HK-2 (cell line): Measurements from ENCODE around the gene GNA14.
A peak's percentile ranks its signal among the peaks of the same experiment; 100 is the strongest.
"Not testable (repeated sequence)": the region's sequence is repeated elsewhere in the genome, so short reads cannot be mapped to it uniquely, and the experiment has no call there.

ENCODE experiments used
- DNase-seq: peaks from one replicate; pipeline ENCODE4 v3.0.0-alpha.2; 2018; ENCODE audit not compliant: unreplicated experiment

GNA14 gene

DNA sequence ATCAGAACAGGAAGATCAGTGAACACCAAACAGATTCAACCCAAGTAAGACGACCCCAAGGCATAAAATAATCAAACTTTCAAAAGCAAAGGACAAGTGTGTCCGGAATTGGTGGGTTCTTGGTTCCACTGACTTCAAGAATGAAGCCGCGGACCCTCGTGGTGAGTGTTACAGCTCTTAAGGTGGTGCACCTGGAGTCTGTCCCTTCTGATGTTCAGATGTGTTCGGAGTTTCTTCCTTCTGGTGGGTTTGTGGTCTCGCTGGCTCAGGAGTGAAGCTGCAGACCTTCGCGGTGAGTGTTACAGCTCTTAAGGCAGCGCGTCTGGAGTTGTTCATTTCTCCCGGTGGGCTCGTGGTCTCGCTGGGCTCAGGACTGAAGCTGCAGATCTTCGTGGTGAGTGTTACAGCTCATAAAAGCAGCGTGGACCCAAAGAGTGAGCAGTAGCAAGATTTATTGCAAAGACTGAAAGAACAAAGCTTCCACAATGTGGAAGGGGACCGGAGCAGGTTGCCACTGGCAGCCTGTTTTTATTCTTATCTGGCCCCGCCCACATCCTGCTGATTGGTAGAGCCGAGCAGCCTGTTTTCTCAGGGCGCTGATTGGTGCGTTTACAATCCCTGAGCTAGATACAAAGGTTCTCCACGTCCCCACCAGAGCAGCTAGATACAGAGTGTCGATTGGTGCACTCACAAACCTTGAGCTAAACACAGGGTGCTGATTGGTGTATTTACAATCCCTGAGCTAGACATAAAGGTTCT lies 158.5 kb downstream of the GNA14 start:
- DNase-seq, result not testable (repeated sequence)

DNA sequence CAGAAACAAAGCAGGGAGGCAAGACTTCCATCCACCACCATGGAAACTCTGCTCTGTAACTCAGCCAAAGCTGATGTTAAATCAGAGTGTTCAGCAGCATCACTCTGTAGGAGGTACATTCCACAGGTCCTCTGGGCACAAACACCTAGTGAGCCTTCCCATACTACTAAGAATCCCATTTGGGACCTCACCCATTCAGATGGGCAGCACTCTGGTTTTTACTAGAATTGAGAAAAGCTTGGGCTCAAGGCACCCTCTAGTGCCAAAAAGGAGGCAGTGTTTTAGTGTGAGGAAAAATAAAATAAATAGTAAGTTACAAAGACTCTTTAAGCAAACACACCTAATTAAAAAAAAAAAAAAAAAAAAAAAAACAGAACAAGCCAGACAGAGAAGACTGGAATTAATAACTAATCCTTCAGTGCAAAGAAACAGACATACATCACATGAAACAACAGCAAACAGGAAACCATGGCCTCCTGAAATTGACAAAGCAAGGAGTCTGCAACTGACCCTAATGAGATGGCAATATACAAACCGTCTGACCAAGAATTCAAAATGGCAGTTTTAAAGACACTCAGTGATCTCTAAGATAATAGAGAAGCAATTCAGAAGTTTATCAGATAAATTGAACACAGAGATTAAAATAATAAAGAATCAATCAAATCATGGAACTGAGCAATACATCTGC lies 159.5 kb downstream of the GNA14 start:
- no peak for DNase-seq

DNA sequence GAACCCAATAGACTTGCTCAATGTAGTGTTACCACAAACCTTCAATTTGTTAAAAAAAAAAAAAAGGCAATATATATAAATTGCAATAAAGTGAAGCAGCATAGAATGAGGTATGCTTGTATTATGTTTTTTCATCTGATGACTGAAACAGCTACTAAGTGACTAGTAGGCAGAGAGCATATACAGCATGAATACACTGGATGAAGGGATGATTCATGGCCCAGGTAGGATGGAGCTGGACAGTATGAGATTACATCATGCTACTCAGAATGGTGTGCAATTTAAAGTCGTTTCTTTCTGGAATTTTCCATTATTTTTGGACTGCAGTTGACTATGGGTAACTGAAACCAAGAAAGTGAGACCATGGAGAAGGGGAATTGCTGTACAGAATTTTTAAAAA lies 161.2 kb downstream of the GNA14 start:
- no peak for DNase-seq

DNA sequence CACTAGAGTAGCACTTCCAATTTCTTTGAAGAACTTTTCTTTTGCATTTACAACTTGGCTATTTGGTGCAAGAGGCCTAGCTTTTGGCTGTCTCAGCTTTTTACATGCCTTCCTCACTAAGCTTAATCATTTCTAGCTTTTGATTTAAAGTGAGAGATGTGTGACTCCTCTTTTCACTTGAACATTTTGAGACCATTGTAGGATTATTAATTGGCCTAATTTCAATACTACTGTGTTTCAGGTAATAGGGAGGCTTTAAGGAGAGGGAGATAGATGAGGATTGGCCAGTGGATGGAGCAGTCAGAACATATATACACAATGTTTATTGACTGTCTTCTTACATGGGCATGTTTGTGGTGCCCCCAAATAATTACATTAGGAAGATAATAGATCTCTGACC lies 161.7 kb downstream of the GNA14 start:
- DNase-seq, result no peak

DNA sequence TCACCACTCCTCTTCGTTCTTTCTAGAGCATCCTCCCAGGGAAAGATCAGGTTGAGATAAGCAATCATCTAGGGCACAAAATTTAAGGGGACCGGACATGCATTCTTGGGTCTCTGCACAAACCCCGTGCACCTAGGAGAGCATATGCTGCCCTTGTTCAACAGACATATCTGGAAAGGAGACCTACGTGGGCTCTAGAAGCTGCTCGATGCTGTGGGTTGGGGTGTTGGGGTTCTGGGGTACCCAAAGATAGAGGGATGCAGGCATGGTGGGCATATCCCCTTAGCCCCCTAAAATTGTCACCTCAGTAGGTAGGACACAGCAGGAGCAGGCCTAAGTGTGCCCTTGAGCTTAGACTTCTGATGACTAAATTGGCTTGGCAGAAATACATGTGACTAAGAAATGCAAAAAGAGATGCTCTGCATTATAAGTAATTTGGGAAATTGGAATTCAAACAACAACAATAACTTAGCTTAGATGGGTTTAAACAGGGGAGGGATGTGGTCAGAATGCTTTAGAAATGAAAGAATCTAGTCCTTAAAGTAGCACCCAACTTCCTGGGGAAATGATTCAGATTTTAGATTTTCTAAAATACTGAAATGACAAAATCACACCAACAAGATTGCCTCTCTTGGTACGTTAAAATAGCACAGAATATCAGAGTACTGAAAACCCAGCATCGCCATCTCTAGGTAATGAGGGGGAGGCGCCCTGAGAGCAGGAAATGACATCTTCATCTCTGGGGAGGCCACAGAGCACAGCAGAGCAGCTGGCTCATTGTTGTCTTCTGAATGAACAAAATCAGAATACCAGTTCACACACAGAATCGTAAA lies 172.3 kb downstream of the GNA14 start:
- no peak for DNase-seq

DNA sequence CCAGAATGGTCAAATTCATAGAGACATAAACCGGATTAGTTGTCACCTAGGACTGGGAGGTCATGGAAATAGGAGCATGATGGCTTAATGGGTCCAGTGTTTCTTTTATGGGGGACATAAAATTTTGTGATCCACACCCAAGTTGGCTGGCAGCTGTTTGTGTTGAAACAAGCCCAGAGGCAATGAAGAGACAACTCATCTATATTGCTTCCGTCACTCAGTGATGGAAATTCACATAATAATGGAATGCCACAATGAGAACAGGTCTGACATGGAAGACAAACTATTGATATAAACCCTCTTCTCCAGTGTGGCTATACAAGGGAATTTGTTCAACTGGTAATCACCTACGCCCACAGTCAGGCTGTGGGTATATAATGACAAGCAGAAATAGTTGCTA lies 173.2 kb downstream of the GNA14 start:
- DNase-seq, result no peak

DNA sequence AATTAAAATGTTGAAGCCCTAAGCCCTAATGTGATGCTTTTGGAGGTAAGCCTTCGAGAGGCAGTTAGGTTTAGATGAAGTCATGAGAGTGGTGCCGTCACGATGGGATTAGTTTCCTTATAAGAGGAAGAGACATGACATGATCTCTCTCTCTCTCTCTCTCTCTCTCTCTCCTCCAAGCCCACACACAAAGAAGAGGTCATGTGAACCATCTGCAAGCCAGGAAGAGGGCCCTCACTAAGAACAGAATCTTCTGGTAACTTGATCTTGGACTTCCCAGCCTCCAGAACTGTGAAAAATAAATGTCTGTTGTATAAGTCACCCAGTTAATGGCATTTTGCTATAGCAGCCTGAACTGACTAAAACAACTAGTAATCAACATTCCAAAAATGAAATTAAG lies 175.5 kb downstream of the GNA14 start:
- no peak for DNase-seq

DNA sequence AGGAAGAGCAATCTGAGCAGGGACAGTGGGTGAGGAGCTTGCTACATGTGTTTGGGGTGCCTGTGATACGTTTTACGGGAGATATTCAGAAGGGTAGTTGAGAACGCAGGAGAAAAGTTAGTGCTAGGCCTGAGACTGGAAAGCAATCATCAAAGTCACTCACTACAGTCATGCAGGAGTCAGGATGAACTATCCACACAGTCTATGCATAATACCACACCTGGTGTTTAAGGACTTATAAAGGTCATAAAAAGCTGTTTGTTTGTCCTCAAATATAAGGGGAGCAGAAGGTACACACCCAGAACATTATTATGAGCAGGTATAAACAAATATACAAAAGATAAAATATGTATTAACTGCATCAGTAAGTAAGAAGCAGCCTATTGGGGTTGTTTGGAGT lies 176.6 kb downstream of the GNA14 start:
- no peak for DNase-seq

DNA sequence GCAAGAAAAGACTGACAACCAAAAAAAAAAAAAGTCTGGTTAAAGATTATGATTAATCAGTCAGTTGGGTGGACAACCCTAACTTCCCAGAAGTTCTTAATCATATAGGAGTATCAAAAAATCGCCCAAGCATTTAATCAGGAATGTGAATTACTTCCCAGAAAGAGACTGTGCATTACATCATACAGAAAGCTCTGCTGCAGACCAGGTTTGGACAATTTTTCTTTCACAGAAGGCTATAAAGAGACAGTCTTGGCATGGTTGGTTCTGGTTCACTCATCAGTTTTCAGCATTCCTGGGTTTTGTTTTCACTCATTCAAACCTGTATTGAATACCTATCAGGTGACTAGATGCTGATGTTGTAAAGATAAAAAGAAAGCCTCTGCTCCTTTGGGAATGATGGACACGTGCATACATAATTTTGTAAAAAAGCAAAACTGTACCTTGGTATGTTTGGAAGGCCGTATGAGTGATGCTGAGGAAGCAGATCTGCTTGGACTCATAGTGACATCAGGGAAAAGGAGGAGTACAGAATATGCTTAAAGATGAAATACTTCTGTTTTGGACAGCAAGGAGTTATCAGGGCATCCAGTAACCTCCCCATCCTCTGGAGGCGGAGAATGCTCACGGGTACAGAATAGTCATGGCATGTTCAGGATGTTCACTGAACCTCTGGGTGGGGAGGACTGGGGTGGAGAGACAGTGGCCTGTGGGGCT lies 178.4 kb downstream of the GNA14 start:
- DNase-seq, result no peak

DNA sequence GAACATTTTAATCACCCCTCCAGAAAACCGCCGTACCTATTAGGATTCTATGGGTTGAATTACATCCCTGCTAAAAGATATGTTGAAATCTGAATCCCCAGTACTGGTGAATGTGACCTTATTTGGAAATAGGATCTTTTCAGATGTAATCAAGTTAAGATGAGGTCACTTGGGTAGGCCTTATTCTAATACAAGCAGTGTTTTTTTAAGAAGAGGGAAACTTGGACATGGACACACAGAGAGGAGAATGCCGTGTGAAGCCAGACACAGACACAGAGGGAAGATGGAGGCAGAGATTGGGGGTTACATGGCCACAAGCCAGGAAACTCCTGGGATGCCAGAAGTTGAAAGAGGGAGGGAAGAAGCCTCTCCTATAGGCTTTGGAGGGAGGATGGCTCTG lies 183.5 kb downstream of the GNA14 start:
- no peak for DNase-seq

DNA sequence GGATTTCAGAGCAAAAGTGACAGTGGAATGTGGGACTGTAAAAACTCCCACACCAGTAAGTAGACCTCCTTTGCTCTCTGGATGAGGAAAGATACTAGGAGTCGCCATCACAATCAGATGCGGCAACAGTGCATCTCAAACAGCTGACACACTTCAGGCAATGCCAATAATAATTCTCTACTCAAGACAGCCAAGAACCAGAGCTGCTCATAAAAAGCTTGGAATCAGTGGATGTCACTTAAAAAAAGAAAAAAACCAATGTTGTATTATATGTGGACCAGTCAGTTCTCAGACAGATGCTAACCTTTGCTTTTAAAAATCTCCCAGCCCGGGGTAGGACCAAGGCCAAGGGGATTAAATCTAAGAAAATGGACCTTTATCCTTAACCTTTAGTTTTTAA lies 185.0 kb downstream of the GNA14 start:
- no peak for DNase-seq

DNA sequence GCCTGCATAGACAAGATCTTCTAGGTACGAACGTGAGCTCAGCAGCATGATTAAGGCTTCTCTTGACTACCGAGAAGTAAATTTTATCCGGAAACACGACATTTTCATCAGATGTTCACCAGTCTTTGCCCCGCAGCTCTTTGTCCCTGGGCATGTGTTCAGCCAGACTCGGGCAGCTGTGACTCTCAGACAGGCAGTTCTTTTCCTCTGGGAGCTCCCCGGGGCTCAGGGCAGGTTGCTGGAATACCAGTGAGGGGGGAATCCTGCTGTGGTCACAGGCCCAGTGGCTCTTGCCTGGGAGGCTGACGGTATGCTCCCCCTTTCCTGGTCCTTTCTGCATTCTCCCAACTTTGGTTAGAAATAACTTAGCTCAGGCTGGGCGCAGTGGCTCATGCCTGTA lies 186.1 kb downstream of the GNA14 start:
- no peak for DNase-seq

DNA sequence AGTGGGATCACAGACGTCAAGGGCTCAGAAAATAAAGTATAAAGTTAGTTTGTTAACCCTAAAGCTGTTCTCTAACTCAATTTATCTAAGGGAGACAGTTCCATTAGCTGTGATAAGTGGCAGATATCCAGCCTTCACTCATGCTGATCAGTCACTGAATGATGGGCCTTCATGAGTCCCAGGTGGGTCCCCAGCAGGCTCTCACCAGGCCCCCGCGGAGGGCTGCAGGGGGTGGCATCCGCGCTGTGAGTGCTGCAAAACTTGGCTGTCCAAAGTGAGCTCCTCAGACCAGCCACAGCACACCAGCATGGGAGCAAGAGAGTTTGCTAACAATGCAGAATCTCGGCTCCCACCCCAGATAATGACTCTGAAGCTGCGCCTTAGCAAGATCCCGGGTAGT lies 187.2 kb downstream of the GNA14 start:
- no peak for DNase-seq

DNA sequence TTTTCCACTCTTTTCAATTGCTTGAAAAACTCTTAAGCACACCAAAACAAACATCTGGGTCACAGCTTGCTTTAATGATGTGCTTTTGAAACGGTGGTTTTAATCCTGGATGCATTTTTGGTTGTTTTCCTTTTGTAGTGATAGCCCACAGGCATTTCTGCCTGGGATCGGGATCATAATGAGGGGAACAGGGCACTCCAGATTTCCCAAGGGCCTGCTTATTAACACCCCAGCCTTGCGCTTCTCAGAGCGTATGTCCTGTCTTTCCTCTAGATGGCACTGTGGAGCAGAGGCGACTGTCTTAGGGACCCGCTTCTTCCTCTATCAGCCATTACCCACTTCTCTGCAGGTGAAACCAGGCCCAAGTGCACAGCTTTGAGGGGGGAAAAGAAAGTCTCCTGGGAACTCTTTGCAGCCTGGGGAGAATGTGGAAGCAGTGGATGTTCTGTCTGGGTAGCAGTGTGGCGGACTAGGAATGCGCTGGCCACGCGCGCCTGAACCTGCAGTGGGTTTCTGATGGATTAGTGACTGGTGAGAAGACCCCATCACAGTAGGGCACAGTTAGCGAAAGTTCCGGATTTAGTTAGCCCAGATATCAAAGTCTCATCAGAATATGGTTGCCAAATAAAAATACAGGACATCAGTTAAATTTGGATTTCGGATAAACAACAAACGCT lies 190.1 kb downstream of the GNA14 start:
- DNase-seq, result peak; percentile 10

DNA sequence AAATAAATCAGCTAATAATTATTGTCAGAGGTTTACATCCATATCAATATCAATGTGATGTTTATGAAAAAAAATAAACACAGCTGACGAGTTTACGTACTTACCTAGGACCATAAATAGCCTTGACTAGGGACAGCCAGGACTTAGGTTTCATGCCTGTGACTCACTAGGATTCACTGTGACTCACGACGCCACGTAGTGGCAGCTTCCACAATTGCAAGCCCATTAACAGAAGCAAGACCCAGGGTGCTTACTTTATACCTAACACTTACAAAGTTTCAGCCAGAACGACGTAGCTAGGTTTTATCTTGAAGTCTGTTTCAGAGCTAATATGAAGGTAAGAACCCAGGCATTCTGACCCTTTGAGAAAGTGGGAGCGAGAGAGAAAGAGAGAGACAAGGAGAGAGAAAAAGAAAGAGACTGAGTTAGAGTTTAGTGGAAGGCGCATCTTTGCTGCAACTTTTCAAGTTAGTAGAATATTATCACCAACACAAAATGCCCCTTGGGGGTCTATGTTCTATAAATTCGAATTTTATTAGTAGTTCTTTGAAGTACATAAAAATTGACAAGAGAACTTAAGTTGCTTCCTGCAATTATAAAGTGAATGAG lies 191.2 kb downstream of the GNA14 start:
- DNase-seq, result peak; percentile 51

DNA sequence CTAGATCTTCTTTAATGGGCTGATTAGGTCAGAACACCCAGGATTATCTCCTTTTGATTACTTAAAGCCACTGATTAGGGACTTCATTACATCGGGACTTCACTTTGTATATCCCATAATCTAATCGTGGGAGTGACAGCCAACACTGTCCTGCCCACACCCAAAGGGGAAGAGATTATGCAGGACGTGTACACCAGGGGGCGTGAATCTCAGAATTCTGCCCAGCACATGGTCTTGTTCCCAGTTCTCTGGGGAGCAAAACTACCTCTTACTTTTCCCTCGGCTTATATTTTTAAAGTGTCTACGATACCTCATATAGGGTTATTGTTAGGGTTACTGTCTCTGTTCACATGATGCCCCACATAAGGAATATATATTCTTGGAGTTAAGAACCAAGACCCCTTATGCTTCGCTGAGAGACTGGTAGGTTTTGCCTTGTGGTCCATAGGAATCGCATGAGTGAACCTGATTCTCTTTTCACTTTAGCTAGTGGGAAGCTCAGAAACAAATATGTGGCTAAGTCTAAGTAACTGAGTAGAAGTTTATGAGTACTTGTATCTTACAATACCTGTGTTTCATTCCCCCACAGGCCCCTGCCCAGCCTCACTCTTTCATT lies 192.7 kb downstream of the GNA14 start:
- no peak for DNase-seq

DNA sequence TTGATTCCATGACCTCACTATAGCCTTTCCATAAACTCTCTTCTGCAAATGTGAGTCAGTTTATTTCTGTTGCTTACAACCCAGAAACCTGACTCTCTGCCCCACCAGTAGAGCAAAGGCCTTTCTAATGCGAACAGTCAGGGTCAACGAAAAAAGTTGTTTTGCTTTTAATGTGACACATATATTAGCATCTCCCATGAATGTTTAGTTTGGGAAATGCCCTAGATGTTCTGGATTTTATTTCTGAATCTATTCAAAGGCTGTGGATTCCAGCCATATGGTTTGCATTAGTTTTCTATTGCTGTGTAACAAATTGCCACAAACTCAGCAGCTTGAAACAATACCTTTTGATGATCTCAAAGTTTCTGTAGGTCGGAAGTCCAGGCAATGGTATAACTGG lies 193.5 kb downstream of the GNA14 start:
- no peak for DNase-seq

DNA sequence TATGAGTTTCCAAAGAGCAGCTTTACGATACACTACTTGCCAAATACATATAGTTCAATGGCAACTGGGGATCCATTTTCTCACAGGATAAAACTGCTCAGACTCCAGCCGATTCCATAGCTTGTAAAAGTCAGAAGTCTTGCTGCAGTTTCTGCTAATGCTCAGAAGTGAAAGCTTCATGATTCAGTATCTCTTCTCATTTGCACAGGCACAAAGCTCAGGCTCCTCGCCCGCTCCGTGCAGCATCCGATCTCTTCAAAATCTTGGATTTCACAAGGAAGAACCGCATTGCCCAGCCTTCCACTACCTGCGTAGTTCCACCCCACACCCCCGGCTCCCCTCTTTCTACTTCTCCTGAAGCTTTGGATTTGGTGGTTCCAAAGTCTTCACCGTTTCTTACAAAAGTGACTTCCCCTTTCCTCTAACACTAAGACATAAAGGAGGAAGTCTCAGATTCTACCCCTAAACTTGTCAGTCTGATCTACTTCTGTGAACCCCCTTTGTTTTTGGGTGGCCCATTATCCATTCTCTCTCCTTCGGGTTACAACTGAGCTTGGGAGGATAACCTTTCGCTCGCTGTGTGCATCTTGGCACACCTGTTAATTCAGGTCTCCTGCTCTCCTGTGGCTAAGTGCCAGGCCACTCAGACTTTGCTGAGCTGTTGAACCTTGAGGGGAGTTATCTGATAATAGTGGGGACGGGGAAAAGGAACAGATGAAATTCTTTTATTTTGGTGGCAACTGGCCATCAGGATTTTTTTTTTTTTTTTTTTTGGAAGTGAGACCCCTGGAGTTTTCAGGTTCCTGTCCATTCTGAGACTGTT lies 194.1 kb downstream of the GNA14 start:
- no peak for DNase-seq

DNA sequence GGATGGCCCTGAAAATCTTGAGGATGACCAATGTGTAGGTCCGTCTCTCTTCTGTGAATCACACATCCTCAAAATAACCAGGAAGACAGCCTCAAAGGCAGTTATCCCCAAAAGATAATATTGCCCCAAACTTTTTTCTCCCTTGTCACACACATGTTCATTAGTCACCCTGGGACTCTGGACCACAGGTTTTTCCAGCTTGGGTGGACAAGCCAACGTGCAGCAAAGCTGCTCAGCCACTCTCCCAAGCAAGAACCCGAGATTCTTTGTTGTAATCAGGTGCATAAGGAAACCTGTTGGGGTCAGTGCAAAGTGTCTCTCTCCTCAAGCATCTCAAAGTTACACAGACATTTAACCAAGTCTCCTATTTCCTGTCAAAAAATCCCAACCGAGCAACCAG lies 196.6 kb downstream of the GNA14 start:
- DNase-seq, result no peak

DNA sequence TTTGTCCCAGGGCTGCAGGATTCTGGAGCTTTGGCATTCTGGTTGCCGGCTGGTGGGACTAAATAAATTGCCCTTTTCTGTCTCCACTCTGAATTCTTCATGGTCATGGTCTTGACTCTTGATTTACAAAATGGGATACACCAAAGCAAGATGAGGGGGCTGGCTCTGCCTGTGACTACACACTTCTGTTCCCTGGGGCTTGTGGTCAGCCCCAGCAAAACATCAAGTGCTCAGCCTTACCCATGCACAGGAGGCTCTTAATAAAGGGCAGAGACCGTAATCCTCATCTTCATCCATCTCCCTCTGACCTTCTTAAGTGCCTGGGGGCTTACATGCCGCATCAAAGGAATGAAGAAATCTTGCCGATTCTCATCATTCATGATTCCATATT lies 198.0 kb downstream of the GNA14 start:
- no peak for DNase-seq
